Eye (tissue), 1 donor: Measurements from ENCODE around the gene AQP10.
"Not testable (repeated sequence)": the region's sequence is repeated elsewhere in the genome, so short reads cannot be mapped to it uniquely, and the experiment has no call there.

ENCODE experiments used
- DNase-seq: peaks from one replicate; pipeline ENCODE4 v3.0.0-alpha.2; 2015

Gene AQP10

GRCh38 chr1:154324669-154325582, 4.0 kb downstream of the AQP10 start, which contains the start of gene ATP8B2:
TSS of gene ATP8B2 (plus strand) at chr1:154325525. CDS start at chr1:154328142, 2,617 bp downstream.
- DNase-seq = peak; percentile 97

- DNase-seq = peak; percentile 83
These were observed 5.0 kb downstream of the AQP10 start for GRCh38 chr1:154325583-154326545.

GRCh38 chr1:154326546-154327465, 5.9 kb downstream of the AQP10 start:
- DNase-seq = no peak

- peak; percentile 30 for DNase-seq
These were observed 6.8 kb downstream of the AQP10 start for GRCh38 chr1:154327466-154328317.

GRCh38 chr1:154328318-154329151, 7.6 kb downstream of the AQP10 start:
- DNase-seq = peak; percentile 85

GRCh38 chr1:154329152-154329521, 8.2 kb downstream of the AQP10 start:
- peak; percentile 70 for DNase-seq

GRCh38 chr1:154329551-154330131, 8.7 kb downstream of the AQP10 start:
- peak; percentile 71 for DNase-seq

GRCh38 chr1:154330669-154331068, 9.8 kb downstream of the AQP10 start:
- no peak for DNase-seq

GRCh38 chr1:154334079-154335024, 13.5 kb downstream of the AQP10 start:
- no peak for DNase-seq

GRCh38 chr1:154335025-154335714, 14.3 kb downstream of the AQP10 start:
- DNase-seq = peak; percentile 94

GRCh38 chr1:154337253-154337894, 16.5 kb downstream of the AQP10 start:
- DNase-seq = no peak

GRCh38 chr1:154338875-154339274, 18.0 kb downstream of the AQP10 start:
- DNase-seq = no peak

- DNase-seq = not testable (repeated sequence)
These were observed 20.5 kb downstream of the AQP10 start for GRCh38 chr1:154341366-154341765.

- no peak for DNase-seq
These were observed 21.2 kb downstream of the AQP10 start for GRCh38 chr1:154342132-154342531.

GRCh38 chr1:154342836-154343472, 22.1 kb downstream of the AQP10 start:
- no peak for DNase-seq

- DNase-seq = peak; percentile 37
These were observed 24.3 kb downstream of the AQP10 start for GRCh38 chr1:154344977-154345837.
